ENCODE results near the gene ZNF143.

The ZNF143 gene

DNA sequence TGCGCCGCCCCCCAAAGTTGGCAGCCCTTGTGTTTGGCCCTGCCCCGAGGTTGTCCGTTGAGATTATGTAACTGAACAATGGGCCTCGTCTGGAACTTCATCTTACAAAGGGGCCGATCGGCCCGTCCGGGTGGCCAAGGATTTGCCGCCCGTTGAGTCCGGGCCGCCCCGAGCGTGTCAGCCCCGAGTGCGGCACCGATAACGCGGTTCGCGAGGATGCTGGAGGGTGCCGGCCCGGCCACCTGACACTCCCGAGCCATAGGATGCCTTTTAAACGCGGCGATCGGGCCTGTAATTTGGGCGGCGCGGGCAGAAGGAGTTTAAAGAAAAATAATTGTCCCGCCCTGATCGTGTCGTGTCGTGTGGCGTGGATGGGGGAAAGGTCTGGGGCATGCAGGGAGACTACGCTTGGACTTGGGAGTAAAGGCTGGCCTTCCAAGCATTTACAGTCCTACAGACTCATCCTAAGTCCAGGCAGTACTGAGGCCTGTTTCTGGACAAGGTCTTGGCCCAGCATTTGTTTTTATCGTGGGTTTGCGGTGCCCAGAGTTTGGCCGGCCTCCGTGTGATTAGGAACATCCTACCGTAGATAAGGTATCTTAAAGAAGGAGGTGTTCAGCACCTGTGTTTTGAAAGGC lies 113.9 kb downstream of the ZNF143 start:
- DNase-seq (ENCODE audit: low read depth, low spot score), result no peak

DNA sequence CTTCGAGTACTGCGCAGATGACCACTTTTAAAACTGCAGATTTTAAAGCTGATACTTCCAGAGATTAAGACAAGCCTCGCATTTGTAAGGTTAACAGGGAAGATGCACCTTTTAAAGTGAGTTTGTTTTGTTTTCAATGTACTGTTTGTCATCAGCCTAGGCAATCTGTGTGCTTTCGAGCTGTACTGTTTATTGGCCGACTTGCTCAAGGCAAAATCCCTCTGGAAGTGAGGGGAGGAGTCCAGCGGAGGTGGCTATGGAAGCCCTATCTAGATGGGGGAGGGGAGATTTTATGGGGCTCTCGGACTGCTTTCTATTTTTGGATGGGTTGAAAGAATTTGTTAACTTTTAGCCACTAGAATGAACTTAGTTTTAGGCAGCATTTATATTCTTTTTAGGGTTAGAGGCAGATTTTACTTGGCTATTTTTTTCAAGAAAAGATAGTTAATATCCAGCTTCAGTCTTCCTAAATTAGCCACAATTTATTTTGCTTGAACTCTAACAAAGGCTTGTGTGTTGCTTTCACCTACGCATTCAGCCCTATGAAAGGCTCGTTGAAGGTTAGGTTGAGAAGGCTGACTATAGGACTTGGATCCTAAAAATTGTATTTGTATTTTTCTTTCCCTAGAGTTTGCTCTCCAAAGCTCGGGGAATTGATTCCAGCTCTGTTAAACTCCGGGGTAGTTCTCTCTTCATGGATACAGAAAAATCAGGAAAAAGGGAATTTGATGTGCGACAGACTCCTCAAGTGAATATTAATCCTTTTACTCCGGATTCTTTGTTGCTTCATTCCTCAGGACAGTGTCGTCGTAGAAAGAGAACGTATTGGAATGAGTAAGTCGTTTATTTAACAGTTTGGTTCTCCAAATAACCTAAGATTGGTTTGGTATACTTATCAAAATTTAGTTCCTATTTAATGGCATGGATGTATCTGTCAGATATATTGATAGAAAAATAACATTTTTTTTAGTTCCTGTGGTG lies 114.7 kb downstream of the ZNF143 start:
- no peak for DNase-seq (ENCODE audit: low read depth, low spot score)

DNA sequence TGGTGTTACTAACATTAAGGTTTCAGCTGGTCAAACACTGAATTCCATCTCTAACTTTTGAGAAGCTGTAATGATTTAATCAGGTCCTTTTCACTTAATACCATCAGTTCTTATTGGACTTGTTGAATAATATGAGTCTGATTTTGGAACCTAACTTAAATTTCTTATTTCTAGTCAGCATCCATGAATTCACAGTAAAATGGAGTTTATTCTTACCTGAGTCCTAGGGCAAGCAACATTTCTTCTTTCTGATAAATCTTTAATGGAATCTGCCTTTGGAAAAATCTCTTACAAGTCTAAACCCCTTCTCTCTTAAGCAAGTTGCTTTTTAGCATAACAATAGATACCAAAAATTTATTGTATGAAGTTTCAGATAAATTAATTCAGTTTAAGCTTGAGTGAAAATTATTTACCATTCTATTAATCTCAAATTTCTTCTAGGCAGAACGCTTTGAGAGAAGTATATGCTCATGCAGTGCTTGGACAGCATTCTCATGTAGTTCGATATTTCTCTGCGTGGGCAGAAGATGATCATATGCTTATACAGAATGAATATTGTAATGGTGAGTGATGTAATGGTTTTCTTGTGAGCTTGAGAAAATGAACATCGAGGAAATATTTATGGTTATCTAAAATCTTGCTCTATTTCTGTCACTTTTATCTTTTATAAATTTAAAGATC lies 116.0 kb downstream of the ZNF143 start:
- DNase-seq (ENCODE audit: low read depth, low spot score), result no peak

DNA sequence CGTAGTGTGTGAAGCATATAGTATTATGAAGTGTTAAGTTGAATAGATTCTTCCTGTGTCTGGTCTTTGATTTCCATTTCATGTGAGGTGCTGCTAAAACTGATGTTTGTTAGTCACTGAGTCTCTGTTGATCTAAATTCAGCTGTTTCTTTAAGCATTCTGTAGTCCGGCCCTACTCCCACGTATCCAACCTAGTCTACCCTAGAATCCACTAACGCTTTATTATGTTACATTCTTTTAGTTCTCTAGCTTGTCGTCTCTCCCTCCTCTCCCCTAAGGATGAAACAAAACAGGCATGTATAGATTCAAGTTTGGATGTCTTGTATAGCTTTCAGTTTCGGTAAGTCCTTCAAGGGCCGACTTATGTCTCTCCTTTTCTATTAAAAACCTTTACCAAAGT lies 116.7 kb downstream of the ZNF143 start:
- no peak for DNase-seq (ENCODE audit: low read depth, low spot score)

Measured in smooth muscle cell of the brain vasculature (primary cell).